Islet of Langerhans (tissue), 1 donor: Measurements from ENCODE around the gene EPN1.

Experiments
- FAIRE-seq: peaks from one replicate; lab custom pipeline; 2011; peaks lifted over from hg19 to GRCh38; lab: Jason Lieb, UNC

Gene EPN1

GRCh38 chr19:55679343-55680257 is 4.6 kb downstream of the EPN1 start:
- no peak for FAIRE-seq

- no peak for FAIRE-seq
Measured at GRCh38 chr19:55680339-55681130, 5.5 kb downstream of the EPN1 start.

GRCh38 chr19:55681131-55682092 is 6.4 kb downstream of the EPN1 start:
- FAIRE-seq = no peak

- peak; percentile 33 for FAIRE-seq
Measured at GRCh38 chr19:55683449-55684261, 8.6 kb downstream of the EPN1 start.

GRCh38 chr19:55684946-55685681 is 10.1 kb downstream of the EPN1 start:
- FAIRE-seq = no peak

- FAIRE-seq = no peak
Measured at GRCh38 chr19:55685776-55686175, 10.8 kb downstream of the EPN1 start.

GRCh38 chr19:55686311-55687050 is 11.5 kb downstream of the EPN1 start:
- FAIRE-seq = no peak

GRCh38 chr19:55687281-55688201 is 12.5 kb downstream of the EPN1 start:
- no peak for FAIRE-seq

- no peak for FAIRE-seq
Measured at GRCh38 chr19:55688422-55689218, 13.6 kb downstream of the EPN1 start.

- FAIRE-seq = no peak
Measured at GRCh38 chr19:55689411-55690108, 14.5 kb downstream of the EPN1 start.

GRCh38 chr19:55690109-55690768 is 15.2 kb downstream of the EPN1 start:
- no peak for FAIRE-seq

GRCh38 chr19:55690769-55691545 is 15.9 kb downstream of the EPN1 start:
- no peak for FAIRE-seq

GRCh38 chr19:55691561-55692481 is 16.8 kb downstream of the EPN1 start:
- FAIRE-seq = no peak

- no peak for FAIRE-seq
Measured at GRCh38 chr19:55692681-55693081, 17.7 kb downstream of the EPN1 start.
